NT2/D1 (cell line): ENCODE results near the gene TSPOAP1.

Experiments
- YY1 ChIP-seq: IDR thresholded peaks from 2 replicates; pipeline ENCODE4 v1.6.1; 2011; ENCODE audit not compliant: insufficient read length, insufficient read depth
- ZNF274 ChIP-seq: IDR thresholded peaks from 2 replicates; pipeline ENCODE4 v1.6.1; 2011; ENCODE audit warnings: mild to moderate bottlenecking, low read depth, low read length

DNA sequence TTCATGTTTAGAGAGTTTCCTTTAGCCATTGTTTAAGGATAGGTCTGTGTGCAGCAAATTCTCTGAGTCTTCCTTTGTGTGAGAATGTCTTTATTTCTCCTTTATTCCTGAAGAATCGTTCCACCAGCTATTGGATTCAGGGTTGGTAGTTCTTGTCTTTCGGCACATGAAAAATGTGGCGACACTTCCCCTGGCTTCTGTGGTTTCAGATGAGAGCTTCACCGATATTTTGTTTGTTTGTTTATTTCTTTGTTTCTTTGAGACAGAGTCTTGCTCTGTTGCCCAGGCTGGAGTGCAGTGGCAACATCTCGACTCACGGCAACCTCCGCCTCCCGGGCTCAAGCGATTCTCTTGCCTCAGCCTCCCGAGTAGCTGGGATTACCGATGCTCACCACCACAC is 66.4 kb downstream of the TSPOAP1 start:
- TF ChIP-seq YY1: no peak
- no peak for TF ChIP-seq ZNF274
